MV-4-11 (cell line): ENCODE measurements around the gene PAQR3.

Source experiments
- DNase-seq: peaks from one replicate; lab custom pipeline; 2025; lab: John Stamatoyannopoulos, UW

PAQR3 gene

GRCh38 chr4:78862314-78862737, 76.9 kb downstream of the PAQR3 start:
- no peak for DNase-seq
